ENCODE measurements around the gene SMIM43. TPM values are rescaled to one million over a fixed set of nuclear protein-coding genes. Genes with fewer than 3 reads are reported as not detected.

Gene SMIM43
- total and polyA plus RNA-seq, 9 of the 15 experiments (the other 6 are each of a cell fraction or from before 2014, with no cell fraction given) = not detected

- TF ChIP-seq TBP (optimal IDR thresholded peaks at IDR 0.05; ENCODE audit: low read depth, low read length) (no peak), KLF16 (IDR thresholded peaks at IDR 0.05) (no peak), TRIM28 (IDR thresholded peaks at IDR 0.05) (no peak), POLR2AphosphoS2 (IDR thresholded peaks at IDR 0.05; ENCODE audit: low read length) (no peak)
These were observed 28.0 kb upstream of the SMIM43 start (continued) for GRCh38 chr4:121792966-121793365.

GRCh38 chr4:121791481-121791880 is 26.5 kb upstream of the SMIM43 start:
- BruUV-seq (replicated peaks) = no TSS peak
- no peaks in the 10 kb centered on the region for H4K20me1 ChIP-seq (replicated peaks; ENCODE audit: control insufficient read depth, insufficient read depth, low read length)
- TF ChIP-seq NR2C2 (CRISPR knock-in tag; IDR thresholded peaks at IDR 0.05) = no peak
- TF ChIP-seq NR2C2 (tag; IDR thresholded peaks at IDR 0.05) = 0 out of 2 replicates have a peak, but pooled peaks have one; percentile 13
- TF ChIP-seq ADNP (tag; IDR thresholded peaks at IDR 0.05) = peak; percentile 85
- TF ChIP-seq GTF2A2 (tag; IDR thresholded peaks at IDR 0.05) = no peak
- ATAC-seq (no peak), FAIRE-seq (no peak), DNase-seq (ENCODE audit: extremely low read depth in 1 of 4, low spot score in 3 of 4) (no peak)
- H3K79me2 ChIP-seq (ENCODE audit: control insufficient read depth, insufficient read depth, low read length) = no peaks in the 10 kb centered on the region
- intact Hi-C loops (cut with micrococcal nuclease) (no loop called here), in situ Hi-C loops (cut with MboI) (no loop called here)
- peaks cover 5 to 36% of the 10 kb centered on the region in 2 experiments; a peak in 3 of 5 replicates for H3K4me1 ChIP-seq (replicated peaks in 1 of 2; ENCODE audit: control insufficient read depth in 2 of 2, insufficient read depth in 2 of 2, low read length in 2 of 2)
- H3K9ac ChIP-seq (ENCODE audit: insufficient read depth in 1 of 2, low read depth in 2 of 2, low read length in 2 of 2) = no peak overlapping the region
- H3K9me3 ChIP-seq (replicated peaks; ENCODE audit: control insufficient read depth, insufficient read depth, low read depth, low read length) = no peaks in the 10 kb centered on the region
- CTCF ChIA-PET (ENCODE audit: low intra/inter-chr PET ratio) = no interaction called here
- no peak overlapping the region for H3K4me3 ChIP-seq
- H2AFZ ChIP-seq (ENCODE audit: low read depth, low read length) = no peak overlapping the region
- POLR2A ChIA-PET = no interaction called here
- H3K4me2 ChIP-seq (ENCODE audit: insufficient read depth, low read length) = no peak overlapping the region
- H3K27me3 ChIP-seq (ENCODE audit: control insufficient read depth in 2 of 2, insufficient read depth in 2 of 2, low read length in 2 of 2) = no peaks in the 10 kb centered on the region
- H3K36me3 ChIP-seq (ENCODE audit: control insufficient read depth, insufficient read depth, low read length) = no peaks in the 10 kb centered on the region
- H3K27ac ChIP-seq (ENCODE audit: extremely low read depth, low read depth, low read length) = no peak overlapping the region
- WGBS (ENCODE audit: insufficient coverage, low coverage, missing lambda C conversion rate) = 82% methylated on average over 5 of the region's 5 CpGs
- H3K9me1 ChIP-seq (ENCODE audit: control insufficient read depth, insufficient read depth, low read length) = no peaks in the 10 kb centered on the region
